Stimulated activated CD8-positive, alpha-beta memory T cell treated with anti-CD3 and anti-CD28 coated beads, Interleukin-15, amount 100 ng/mL, for 48 hours (primary cell): ENCODE measurements around the gene CCR6.

Source experiments
- DNase-seq, 2 donors: peaks; one replicate each; pipeline ENCODE4 v3.0.0-alpha.2; 2020; ENCODE audit warnings: low read depth in 2 of 2

CCR6 gene

GRCh38 chr6:167120583-167120903 is 2.4 kb upstream of the CCR6 start:
- DNase-seq: no peak

- no peak for DNase-seq
Observed at GRCh38 chr6:167121335-167121841, 1.5 kb upstream of the CCR6 start.

GRCh38 chr6:167122041-167122826 is 662 bp upstream of the CCR6 start:
- no peak for DNase-seq

- no peak for DNase-seq
Observed at GRCh38 chr6:167124753-167125152, 1.9 kb downstream of the CCR6 start.

GRCh38 chr6:167125410-167125809 is 2.5 kb downstream of the CCR6 start:
- DNase-seq: no peak

- no peak for DNase-seq
Observed at GRCh38 chr6:167125855-167126349, 3.0 kb downstream of the CCR6 start.

- DNase-seq: no peak
Observed at GRCh38 chr6:167127785-167128531, 5.1 kb downstream of the CCR6 start.

GRCh38 chr6:167129159-167129558 is 6.3 kb downstream of the CCR6 start:
- DNase-seq: no peak

GRCh38 chr6:167129562-167129961 is 6.7 kb downstream of the CCR6 start:
- DNase-seq: no peak

GRCh38 chr6:167130008-167130677 is 7.2 kb downstream of the CCR6 start:
- DNase-seq: no peak

GRCh38 chr6:167130712-167131684 is 8.1 kb downstream of the CCR6 start:
- no peak for DNase-seq

- DNase-seq: no peak
Observed at GRCh38 chr6:167134448-167135328, 11.8 kb downstream of the CCR6 start.

GRCh38 chr6:167136376-167136775 is 13.5 kb downstream of the CCR6 start:
- no peak for DNase-seq

- DNase-seq: no peak
Observed at GRCh38 chr6:167137081-167137480, 14.2 kb downstream of the CCR6 start.

- no peak for DNase-seq
Observed at GRCh38 chr6:167137881-167138280, 15.0 kb downstream of the CCR6 start.

GRCh38 chr6:167139761-167140160 is 16.9 kb downstream of the CCR6 start:
- no peak for DNase-seq

GRCh38 chr6:167140589-167141474 is 17.9 kb downstream of the CCR6 start:
- DNase-seq: no peak

GRCh38 chr6:167141667-167142432 is 19.0 kb downstream of the CCR6 start:
- no peak for DNase-seq

GRCh38 chr6:167142433-167142761 is 19.5 kb downstream of the CCR6 start:
- no peak for DNase-seq
